ENCODE data around the gene PPP1R9B.

DNA sequence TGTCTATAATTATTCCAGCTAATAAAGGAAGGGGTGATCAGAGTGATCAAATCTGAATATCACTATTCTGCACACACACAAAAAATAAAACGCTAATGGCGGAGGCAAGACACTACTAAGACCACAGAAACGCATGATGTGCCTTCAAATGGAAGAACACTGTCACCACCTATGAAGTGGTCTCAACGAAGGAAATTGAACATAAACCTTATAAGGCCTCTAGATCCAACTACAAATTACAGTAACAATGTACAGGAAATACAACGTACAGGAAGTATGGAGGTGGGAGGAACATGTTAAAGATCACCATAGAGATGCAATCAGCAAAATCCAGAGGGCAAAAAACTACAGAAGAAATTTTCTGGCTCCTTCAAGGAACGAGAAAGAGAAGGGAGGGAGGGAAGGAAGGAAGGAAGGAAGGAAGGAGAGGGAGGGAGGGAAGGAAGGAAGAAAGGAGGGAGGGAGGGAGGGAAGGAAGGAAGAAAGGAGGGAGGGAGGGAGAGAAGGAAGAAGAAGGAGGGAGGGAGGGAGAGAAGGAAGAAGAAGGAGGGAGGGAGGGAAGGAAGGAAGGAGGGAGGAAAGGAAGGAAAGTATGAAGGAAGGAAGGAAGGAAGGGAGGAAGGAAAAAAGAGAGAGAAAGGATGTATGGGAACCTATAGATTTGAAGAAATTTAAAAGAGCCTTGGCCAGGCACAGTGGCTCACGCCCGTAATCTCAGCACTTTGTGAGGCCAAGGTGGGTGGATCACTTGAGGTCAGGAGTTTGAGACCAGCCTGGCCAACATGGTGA is 12.2 kb upstream of the PPP1R9B start:
- TF ChIP-seq, protein P1, sequence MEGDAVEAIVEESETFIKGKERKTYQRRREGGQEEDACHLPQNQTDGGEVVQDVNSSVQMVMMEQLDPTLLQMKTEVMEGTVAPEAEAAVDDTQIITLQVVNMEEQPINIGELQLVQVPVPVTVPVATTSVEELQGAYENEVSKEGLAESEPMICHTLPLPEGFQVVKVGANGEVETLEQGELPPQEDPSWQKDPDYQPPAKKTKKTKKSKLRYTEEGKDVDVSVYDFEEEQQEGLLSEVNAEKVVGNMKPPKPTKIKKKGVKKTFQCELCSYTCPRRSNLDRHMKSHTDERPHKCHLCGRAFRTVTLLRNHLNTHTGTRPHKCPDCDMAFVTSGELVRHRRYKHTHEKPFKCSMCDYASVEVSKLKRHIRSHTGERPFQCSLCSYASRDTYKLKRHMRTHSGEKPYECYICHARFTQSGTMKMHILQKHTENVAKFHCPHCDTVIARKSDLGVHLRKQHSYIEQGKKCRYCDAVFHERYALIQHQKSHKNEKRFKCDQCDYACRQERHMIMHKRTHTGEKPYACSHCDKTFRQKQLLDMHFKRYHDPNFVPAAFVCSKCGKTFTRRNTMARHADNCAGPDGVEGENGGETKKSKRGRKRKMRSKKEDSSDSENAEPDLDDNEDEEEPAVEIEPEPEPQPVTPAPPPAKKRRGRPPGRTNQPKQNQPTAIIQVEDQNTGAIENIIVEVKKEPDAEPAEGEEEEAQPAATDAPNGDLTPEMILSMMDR (IDR thresholded peaks at IDR 0.05): no peak
- TF ChIP-seq POLR2A (IDR thresholded peaks at IDR 0.05): no peak

Measured in breast epithelium (tissue), 3 donors.